Amniotic epithelial cell (primary cell): ENCODE results near the gene MAMLD1.

Experiments used
- DNase-seq: peaks from one replicate; pipeline ENCODE4 v3.0.0-alpha.2; 2010; ENCODE audit warnings: low read depth

Gene MAMLD1

GRCh38 chrX:150530821-150531220, 167.7 kb downstream of the MAMLD1 start:
- no peak for DNase-seq

DNA sequence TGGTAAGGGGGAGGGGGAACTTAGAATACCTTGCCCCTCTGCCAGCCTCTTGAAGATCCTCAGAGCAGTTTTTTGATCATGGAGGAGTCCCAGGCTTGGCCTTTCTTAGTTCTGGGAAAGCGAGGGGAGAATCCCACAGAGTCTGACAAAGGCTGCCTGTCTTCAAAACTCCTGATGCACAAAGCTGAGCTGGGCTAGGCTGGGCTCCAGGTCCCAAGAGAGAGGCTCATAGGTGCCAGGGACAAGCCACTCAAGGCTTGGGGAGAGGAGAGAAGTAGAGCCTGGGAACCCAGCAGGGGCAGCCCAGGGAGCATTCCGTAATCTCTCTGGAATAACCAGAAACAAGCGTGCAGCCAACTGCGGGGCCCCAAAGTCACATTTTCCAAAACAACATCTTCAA, 168.3 kb downstream of the MAMLD1 start:
- no peak for DNase-seq

- peak; percentile 20 for DNase-seq
These were observed 170.7 kb downstream of the MAMLD1 start for GRCh38 chrX:150533863-150534262.

GRCh38 chrX:150536455-150537116, 173.5 kb downstream of the MAMLD1 start:
- DNase-seq, result peak; percentile 3

GRCh38 chrX:150537851-150538250, 174.7 kb downstream of the MAMLD1 start:
- DNase-seq, result no peak

- no peak for DNase-seq
These were observed 177.8 kb downstream of the MAMLD1 start for GRCh38 chrX:150540965-150541364.

- DNase-seq, result no peak
These were observed 179.7 kb downstream of the MAMLD1 start for GRCh38 chrX:150542846-150543229.

GRCh38 chrX:150543230-150544155, 180.4 kb downstream of the MAMLD1 start:
- no peak for DNase-seq

- DNase-seq, result peak; percentile 2
These were observed 181.2 kb downstream of the MAMLD1 start for GRCh38 chrX:150544222-150544787.

DNA sequence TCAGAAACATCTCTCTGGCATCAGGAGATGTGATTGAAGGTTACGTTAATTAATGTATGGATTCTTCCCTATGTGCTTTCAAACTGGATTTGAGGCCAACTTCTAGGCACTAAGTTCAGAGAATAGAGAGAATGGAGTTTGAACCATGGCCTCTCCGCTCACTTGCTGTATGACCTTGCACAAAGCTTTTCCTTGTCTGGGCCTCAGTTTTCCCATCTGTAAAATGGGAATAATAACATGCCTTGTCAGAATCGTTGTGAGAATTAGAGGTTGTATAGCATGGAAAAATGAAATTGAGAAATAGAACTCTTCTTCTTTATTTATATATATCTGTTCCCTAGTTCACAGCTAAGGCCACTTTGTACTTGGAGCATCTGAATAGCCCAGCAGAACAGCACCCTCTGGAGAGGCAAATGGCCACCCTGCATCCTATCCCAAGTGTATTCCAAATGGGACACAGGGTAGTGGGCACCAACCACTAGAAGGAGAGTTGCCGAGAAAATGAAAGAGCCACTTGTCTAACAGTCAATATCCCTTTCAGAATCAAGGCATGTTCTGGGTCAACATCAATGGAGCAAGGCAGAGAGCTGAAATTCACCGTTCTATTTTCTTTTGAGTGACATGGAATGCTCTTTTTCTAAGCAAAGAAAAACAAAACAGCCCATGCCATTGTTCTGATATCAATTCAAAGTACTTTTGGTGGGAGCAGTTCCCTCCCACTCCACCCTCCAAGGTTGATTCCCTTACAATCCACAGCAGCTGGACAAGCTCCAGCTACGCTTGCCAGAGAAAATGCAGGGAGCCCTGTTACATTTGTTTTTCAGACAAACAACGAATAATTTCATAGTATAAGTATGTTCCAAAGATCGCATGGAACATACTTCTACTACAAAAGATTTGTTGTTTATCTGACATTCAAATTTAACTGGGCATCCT, 182.0 kb downstream of the MAMLD1 start:
- no peak for DNase-seq

GRCh38 chrX:150546711-150547153, 183.6 kb downstream of the MAMLD1 start:
- no peak for DNase-seq

GRCh38 chrX:150547375-150548115, 184.4 kb downstream of the MAMLD1 start:
- peak; percentile 37 for DNase-seq

DNA sequence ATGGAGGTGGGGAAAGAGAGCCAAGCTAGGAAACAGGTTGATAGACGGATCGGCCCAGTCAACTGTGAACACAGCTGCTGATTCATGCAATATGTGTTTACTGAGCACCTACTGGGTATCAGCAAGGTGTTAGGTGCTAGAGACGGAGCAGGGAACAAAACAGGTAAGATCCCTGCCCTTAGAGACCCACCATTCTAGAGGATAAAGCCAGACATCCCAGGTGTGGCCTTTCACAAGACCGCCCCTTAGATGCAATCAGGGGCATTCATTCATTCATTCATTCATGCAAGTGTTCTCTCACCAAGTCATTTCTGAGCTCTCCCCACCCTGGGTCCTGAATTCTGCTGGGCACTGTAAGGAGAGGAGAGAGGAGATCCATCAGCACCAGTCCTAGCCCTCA, 185.1 kb downstream of the MAMLD1 start:
- no peak for DNase-seq

DNA sequence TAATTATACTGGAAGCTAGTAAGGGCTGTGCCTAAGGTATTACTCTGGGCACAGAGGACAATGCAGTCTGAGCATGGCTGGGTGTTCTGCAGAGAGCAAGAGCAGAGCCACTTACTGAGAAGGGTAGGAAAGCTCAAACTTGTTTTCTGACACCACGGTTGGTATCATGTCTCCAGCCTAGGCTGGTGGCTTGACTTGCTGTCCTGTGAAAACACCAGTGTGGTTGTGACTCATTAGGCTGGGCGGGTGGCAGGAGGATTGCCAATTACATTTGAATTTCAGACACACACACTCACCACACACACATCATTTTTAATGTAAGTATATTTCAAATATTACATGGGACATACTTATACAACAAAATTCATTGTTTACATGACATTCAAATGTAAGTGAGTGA, 185.6 kb downstream of the MAMLD1 start:
- DNase-seq, result peak; percentile 11

- DNase-seq, result no peak
These were observed 188.8 kb downstream of the MAMLD1 start for GRCh38 chrX:150551963-150552362.

DNA sequence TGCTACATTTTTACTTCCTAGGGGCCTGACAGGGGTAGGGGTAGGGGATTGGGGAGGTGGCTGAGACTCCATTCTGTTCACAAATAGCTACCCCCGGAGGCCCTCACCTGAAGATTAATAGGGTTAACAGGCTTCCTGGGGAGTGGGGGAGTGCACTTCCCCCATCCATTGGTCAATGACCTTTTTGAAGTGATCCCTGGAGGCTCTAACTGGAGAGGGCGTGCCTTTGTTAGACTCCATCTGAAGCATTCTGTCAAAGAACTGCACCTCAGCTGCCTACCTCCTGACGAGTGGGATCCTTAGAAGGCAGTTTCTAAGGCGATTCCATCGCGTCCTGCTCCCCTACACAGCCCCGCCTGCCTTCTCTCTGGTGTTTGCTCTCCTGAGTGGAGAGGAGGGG, 195.3 kb downstream of the MAMLD1 start:
- DNase-seq, result no peak
